ENCODE data around the gene PIGN.

The PIGN gene

DNA sequence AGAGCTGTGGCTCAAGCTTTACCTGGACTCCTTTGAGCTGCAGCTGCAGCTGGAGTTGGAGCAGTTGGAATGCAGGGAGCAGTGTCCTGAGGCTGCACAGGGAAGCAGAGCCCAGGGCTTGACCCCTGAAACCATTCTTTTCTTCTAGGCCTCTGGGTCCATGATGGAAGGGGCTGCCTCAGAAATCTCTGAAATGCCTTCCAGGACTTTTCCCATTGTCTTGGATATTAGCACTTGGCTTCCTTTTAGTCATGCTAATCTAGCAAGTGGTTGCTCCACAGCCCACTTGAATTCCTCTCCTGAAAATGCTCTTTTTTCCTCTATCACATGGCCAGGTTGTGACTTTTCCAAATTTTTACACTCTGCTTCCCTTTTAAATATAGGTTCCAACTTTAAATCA lies 185.5 kb downstream of the PIGN start:
- DNase-seq (ENCODE audit: low read depth in 2 of 2) = no peak

DNA sequence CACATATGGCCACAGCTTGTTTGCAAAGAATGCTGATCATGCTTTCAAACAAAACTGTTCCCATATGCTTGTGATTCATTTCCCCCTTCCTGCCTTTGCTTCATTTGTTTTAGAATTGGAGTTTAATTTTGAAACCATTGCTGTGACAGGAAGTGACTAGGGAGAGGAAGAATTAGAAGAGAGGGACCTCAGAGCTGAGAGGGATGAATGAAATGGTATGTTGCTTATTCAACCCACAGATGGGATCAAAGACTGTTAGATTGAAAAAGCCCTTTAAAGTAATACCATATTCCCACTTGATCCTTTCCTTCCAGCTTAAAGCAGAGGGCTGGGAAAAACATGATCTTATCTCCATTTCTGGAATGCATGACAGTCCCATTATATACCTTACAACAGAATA lies 187.9 kb downstream of the PIGN start:
- DNase-seq (ENCODE audit: low read depth in 2 of 2) = no peak

DNA sequence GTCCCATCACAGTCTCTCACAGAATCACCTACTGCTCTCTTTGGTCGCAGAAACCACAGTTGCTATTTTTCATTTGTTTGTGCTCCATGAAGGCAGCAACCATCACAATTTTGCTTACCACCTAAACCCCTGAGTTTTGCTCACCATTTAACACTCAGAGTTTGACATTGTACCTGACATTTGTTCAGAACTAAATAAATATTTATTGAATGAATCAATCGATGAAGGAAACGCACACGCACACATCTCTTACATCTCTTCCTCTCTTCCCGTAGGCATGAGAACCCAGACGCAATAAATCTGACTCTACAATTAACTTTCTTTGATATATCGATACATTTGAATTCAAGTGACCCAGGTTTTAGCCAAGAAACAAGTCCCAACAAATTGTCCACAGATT lies 188.5 kb downstream of the PIGN start:
- no peak for DNase-seq (ENCODE audit: low read depth in 2 of 2)

DNA sequence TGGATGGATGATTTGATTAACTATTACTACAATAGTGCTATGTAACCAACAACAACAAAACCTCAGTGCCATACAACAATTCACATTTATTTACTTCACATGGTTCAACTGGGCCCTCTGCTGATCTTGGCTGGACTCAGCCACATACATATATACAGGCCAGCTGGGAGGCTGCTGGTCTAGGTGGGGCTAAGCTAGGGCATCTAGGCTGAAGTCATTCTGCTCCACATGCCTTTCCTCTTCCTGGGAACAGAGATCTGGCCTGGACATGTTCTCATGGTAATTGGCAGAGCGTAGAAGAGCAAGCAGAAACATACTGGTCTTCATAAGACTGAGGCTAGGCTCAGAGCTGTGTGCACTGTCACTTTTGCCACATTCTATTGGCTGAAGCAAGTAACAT lies 191.2 kb downstream of the PIGN start:
- no peak for DNase-seq (ENCODE audit: low read depth in 2 of 2)

DNA sequence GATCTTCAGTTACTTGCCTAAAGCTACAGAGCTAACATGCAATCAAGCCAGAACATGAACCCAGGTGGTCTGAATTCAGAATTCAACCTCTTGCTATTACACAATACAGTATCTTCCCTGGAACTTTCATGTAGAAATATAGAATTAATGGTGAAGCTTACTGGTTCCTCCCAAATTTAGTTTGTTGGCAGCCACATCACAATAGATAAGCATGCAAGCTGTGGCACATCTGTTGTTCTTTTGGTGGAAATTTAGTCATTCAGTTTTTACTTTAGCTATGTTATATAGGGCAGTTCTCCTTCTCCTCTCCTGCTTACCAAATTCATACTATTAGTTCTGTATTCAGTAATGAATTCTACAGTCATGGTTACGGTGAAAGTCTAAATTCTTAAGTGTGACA lies 193.0 kb downstream of the PIGN start:
- no peak for DNase-seq (ENCODE audit: low read depth in 2 of 2)

DNA sequence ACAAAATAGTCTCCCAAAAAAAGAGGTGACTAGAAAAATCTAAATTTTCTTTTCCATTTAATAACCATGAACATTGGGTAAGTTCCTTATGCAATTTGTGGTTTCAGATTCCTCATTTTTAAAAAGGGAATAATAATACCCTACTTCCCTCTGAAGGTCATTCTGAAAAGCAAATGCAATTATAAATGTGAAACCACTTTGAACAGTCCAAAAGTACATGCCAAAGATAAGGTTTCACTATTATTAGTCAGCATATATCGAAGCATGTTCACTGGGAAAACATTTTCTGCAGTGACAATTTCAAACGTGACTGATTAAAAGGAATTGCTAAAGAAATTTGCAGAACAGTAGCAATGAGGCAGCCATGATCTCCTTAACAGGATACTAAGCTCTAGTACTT lies 193.9 kb downstream of the PIGN start:
- no peak for DNase-seq (ENCODE audit: low read depth in 2 of 2)

DNA sequence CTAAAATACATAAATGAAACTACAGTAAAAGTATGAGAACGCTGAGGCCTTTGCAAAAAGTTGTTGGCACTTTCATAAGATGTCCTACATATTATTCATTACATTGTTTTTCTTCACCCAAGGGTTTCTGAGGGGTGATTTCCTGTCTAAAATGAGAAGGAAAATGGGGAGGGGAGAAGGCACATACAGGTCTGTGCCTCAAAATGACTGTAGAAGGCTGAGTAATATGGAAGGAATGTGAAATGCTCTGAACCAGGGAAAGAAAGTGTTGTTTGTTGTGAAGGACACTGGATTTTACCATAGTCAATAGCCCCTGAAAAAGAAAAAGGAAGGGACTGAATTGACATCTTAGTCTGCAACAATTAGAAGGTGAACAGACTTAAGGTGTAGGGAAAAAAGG lies 194.6 kb downstream of the PIGN start:
- no peak for DNase-seq (ENCODE audit: low read depth in 2 of 2)

DNA sequence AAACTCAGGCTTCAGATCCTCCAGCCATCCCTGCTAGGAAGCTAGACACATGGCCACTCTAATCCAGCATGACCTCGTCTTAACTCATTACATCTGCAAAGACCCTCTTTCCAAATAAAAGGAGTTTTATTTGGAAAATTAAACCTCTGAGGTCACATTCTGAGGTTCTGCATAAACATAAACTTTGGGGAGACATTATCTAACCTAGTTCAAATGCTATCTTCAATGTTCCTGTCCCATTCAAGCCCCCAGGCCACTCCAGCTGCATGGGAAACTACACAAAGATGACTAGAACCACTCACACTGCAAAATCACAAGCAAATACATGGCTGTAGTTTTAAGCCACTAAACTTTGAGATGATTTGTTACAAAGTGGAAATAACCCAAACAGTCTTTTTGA lies 195.0 kb downstream of the PIGN start:
- no peak for DNase-seq (ENCODE audit: low read depth in 2 of 2)

DNA sequence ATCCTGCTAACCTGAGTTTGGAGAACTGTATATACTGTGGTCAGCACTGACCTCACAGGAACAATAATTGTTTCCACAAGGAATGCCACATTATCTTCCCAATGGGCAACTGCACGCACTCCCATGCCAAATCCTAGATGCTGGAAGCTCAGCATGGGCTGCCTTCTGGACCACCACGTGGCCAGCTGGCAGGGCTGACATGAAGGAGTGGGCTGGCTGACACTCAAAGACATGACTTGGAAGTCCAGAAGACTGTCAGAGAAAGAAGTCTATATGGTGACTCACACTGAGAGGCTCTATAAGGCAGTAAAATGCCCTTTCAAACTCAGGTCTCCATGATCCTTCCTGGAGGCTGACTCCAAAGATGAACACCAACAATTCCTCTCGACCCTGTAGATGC lies 195.7 kb downstream of the PIGN start:
- no peak for DNase-seq (ENCODE audit: low read depth in 2 of 2)

All from stimulated activated CD4-positive, alpha-beta T cell treated with anti-CD3 and anti-CD28 coated beads, Interleukin-1b, Interleukin-23, amount 100 ng/mL, for 4 hours (primary cell).